Progenitor cell of endocrine pancreas (in vitro differentiated cells): ENCODE data around the gene RAB3GAP1. TPM values are rescaled to one million over a fixed set of nuclear protein-coding genes. Genes with fewer than 3 reads are reported as not detected.

ENCODE experiments used
- DNase-seq: peaks from one replicate; pipeline ENCODE4 v3.0.0; 2021; ENCODE audit warnings: low spot score; ENCODE audit not compliant: unreplicated experiment
- H3K27ac Mint-ChIP-seq: 2 replicates; pipeline ENCODE4 v1.8.0; 2021; ENCODE audit warnings: mild to moderate bottlenecking, moderate library complexity, mixed read lengths
- H3K27me3 Mint-ChIP-seq: 2 replicates; pipeline ENCODE4 v1.8.0; 2021; ENCODE audit warnings: mixed read lengths
- H3K36me3 Mint-ChIP-seq: 2 replicates; pipeline ENCODE4 v1.8.0; 2022; ENCODE audit warnings: mixed read lengths; ENCODE audit not compliant: insufficient read depth
- H3K4me1 Mint-ChIP-seq: 2 replicates; pipeline ENCODE4 v1.8.0; 2021; ENCODE audit warnings: low read depth, mixed read lengths
- H3K4me3 Mint-ChIP-seq: 2 replicates; pipeline ENCODE4 v1.8.0; 2021; ENCODE audit warnings: low read depth, mild to moderate bottlenecking, moderate library complexity, mixed read lengths
- H3K9me3 Mint-ChIP-seq: 2 replicates; pipeline ENCODE4 v1.8.0; 2021; ENCODE audit warnings: low read depth, mixed read lengths
- total RNA-seq: library from RNA; stranded (reverse); gene quantifications from 2 replicates; pipeline ENCODE4 v1.2.1, GENCODE V29; 2021
- TF ChIP-seq, protein P1 (sequence below): fragments of 200-600 bp; sonication (generic); IDR thresholded peaks from one replicate; pipeline ENCODE4 v1.5.0; 2021; ENCODE audit warnings: antibody characterized with exemption, mild to moderate bottlenecking; ENCODE audit not compliant: unreplicated experiment

The RAB3GAP1 gene
- total RNA-seq, 1 donor from 2014 or later: 33.7 TPM

DNA sequence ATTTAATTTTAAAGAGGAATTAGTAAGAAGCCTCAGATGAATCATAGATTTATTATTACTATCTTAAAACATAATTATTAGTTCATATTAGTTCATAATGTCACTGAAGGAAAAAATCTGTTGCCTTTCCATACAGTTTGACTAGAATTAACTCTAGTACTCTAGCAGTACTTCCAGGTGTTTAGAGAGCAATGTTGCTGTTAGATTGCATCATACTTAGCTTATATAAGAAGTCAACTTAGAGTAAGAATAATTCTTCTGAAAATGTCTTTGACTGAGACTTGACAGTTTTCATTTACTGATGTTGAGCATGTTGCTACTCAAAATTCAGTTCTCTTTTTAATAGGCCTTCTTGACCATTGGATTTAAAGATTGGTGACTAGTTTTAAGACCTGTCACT is 4.7 kb downstream of the RAB3GAP1 start:
- no peak overlapping the region for H3K27ac Mint-ChIP-seq
- H3K4me3 Mint-ChIP-seq: no peak overlapping the region
- H3K4me1 Mint-ChIP-seq: peaks cover 14% of the 10 kb centered on the region
- H3K36me3 Mint-ChIP-seq: peaks cover 13% of the 10 kb centered on the region
- TF ChIP-seq, protein P1, sequence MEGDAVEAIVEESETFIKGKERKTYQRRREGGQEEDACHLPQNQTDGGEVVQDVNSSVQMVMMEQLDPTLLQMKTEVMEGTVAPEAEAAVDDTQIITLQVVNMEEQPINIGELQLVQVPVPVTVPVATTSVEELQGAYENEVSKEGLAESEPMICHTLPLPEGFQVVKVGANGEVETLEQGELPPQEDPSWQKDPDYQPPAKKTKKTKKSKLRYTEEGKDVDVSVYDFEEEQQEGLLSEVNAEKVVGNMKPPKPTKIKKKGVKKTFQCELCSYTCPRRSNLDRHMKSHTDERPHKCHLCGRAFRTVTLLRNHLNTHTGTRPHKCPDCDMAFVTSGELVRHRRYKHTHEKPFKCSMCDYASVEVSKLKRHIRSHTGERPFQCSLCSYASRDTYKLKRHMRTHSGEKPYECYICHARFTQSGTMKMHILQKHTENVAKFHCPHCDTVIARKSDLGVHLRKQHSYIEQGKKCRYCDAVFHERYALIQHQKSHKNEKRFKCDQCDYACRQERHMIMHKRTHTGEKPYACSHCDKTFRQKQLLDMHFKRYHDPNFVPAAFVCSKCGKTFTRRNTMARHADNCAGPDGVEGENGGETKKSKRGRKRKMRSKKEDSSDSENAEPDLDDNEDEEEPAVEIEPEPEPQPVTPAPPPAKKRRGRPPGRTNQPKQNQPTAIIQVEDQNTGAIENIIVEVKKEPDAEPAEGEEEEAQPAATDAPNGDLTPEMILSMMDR: no peak
- no peak for DNase-seq
- no peaks in the 10 kb centered on the region for H3K27me3 Mint-ChIP-seq
- no peaks in the 10 kb centered on the region for H3K9me3 Mint-ChIP-seq

DNA sequence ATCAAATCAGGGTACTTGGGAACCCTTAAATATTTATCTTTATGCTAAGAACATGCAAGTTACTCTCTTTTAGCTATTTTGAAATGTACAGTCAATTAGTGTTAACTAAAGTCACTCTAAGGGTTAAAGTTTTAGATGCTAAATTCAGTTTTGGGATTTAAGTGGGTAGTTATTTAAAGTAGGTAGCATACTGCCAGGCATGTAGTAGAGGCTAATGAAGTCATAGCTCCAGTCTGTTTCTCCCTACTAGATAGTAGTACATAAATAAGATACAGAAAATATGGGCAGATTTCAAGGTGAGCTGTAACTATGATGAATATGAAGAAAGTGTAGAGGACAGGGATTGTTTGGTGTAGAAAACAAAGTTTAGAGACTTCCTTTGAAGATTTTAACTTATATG is 7.5 kb downstream of the RAB3GAP1 start:
- Mint-ChIP-seq H3K27ac (no peak overlapping the region), H3K36me3 (peaks cover 28% of the 10 kb centered on the region), H3K4me3 (no peak overlapping the region), H3K9me3 (no peaks in the 10 kb centered on the region), H3K4me1 (no peaks in the 10 kb centered on the region), H3K27me3 (no peaks in the 10 kb centered on the region)
- DNase-seq: no peak
- TF ChIP-seq, protein P1: no peak

DNA sequence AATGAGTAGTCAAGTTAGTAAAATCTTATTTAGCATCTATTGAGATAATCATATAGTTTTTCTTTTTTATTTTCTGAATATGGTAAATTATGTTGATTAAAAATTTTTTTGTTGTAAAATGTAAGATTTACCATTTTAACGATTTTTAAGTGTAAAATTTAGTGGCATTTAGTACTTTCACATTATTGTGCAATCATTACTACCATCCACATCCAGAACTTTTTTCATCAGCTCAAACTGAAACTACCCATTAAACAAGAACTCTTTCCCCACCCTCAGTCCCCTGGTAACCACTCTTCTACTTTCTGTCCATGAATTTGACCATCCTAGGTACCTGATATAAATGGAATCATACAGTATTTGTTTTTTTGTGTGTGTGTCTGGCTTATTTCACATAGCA is 11.1 kb downstream of the RAB3GAP1 start:
- Mint-ChIP-seq H3K36me3 (peaks cover 45% of the 10 kb centered on the region), H3K27ac (no peak overlapping the region), H3K4me1 (no peaks in the 10 kb centered on the region), H3K27me3 (no peaks in the 10 kb centered on the region), H3K4me3 (no peak overlapping the region), H3K9me3 (peaks cover 6% of the 10 kb centered on the region)
- DNase-seq: no peak
- TF ChIP-seq, protein P1: no peak

DNA sequence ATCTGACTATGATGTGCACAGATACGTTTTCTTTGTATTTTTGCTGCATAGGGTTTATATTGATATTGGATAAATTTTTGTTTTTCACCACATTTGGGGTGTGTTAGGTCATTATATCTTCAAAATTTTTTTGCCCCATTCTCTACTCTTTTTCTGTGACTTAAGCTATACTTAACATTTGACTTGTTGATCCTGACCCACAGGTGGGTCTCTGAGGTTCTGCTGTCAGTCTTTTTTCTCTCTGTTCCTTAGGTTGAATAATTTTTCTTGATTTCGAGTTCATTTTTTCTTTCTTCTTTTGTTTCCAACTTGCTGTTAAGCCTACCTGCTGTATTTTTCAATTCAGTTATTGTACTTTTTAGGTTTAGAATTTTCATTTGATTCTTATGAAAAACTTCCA is 12.1 kb downstream of the RAB3GAP1 start:
- Mint-ChIP-seq H3K27me3 (no peaks in the 10 kb centered on the region), H3K27ac (no peak overlapping the region)
- no peak for DNase-seq

DNA sequence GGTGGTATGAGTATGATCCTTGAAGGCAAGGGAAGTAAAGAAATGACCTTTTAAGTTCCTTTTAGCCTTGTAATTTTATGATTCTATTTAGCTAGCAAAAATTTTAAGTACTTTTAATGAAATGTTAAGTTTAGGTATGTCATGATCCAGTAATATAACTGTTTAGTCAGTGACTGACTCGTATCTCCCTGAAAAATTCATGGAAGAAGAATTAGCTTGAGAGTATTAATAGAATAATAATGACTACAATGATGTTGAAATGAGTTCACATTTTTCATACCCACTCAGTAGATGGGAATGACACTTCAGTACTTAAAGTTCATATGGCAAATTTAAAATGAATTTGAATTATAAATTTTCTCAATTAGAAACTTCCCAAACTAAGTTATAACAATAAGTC is 14.6 kb downstream of the RAB3GAP1 start:
- no peaks in the 10 kb centered on the region for H3K4me1 Mint-ChIP-seq
- H3K36me3 Mint-ChIP-seq: peaks cover 60% of the 10 kb centered on the region
- H3K27me3 Mint-ChIP-seq: no peaks in the 10 kb centered on the region
- DNase-seq: no peak
- no peak overlapping the region for H3K27ac Mint-ChIP-seq
- TF ChIP-seq, protein P1: no peak
- H3K4me3 Mint-ChIP-seq: no peak overlapping the region
- peaks cover 25% of the 10 kb centered on the region for H3K9me3 Mint-ChIP-seq

More for the DNA sequence above, 12.1 kb downstream of the RAB3GAP1 start:
- H3K4me1 Mint-ChIP-seq: no peaks in the 10 kb centered on the region
- peaks cover 51% of the 10 kb centered on the region for H3K36me3 Mint-ChIP-seq
- no peak overlapping the region for H3K4me3 Mint-ChIP-seq
- TF ChIP-seq, protein P1: no peak
- H3K9me3 Mint-ChIP-seq: peaks cover 12% of the 10 kb centered on the region
